Keratinocyte (primary cell): ENCODE data around the gene FAM110D. TPM values are rescaled to one million over a fixed set of nuclear protein-coding genes. Genes with fewer than 3 reads are reported as not detected.

Experiments used
- DNase-seq: peaks from one replicate; pipeline ENCODE4 v3.0.0-alpha.2; 2011; ENCODE audit warnings: low read depth, missing footprints, low spot score
- FAIRE-seq: peaks from 2 replicates; lab custom pipeline; 2011; peaks lifted over from hg19 to GRCh38; lab: Jason Lieb, UNC
- H2AFZ ChIP-seq: 2 replicates; pipeline ENCODE4 v1.6.0; 2012; ENCODE audit warnings: low read length, control low read depth, inconsistent platforms; ENCODE audit not compliant: control insufficient read depth
- H3K27ac ChIP-seq: 2 replicates; pipeline ENCODE4 v1.5.1; 2011; ENCODE audit warnings: low read length; ENCODE audit not compliant: control insufficient read depth, insufficient read depth
- H3K27me3 ChIP-seq: 3 replicates; pipeline ENCODE4 v1.6.0; 2011; ENCODE audit warnings: low read length; ENCODE audit not compliant: control insufficient read depth, insufficient read depth; ENCODE audit errors: extremely low read depth
- H3K36me3 ChIP-seq, 2 experiments: 2 replicates in 1 of 2; 3 replicates in 1 of 2; pipeline ENCODE4 v1.5.1; 2011; ENCODE audit warnings: low read length in 2 of 2, mild to moderate bottlenecking in 1 of 2; ENCODE audit not compliant: control insufficient read depth in 2 of 2, insufficient read depth in 2 of 2; ENCODE audit errors: extremely low read depth in 1 of 2
- H3K4me1 ChIP-seq: 3 replicates; pipeline ENCODE4 v1.5.1; 2011; ENCODE audit warnings: low read length; ENCODE audit not compliant: control insufficient read depth, insufficient read depth; ENCODE audit errors: extremely low read depth
- H3K4me2 ChIP-seq: 3 replicates; pipeline ENCODE4 v1.6.0; 2011; ENCODE audit warnings: low read depth, low read length; ENCODE audit not compliant: control insufficient read depth, insufficient read depth; ENCODE audit errors: extremely low read depth
- H3K4me3 ChIP-seq, 3 experiments: fragments of 200-600 bp in 1 of 3; sonication (generic) in 1 of 3; 2 replicates in 2 of 3; 3 replicates in 1 of 3; pipeline ENCODE4 v1.5.1; 2011 to 2016; ENCODE audit warnings: low read length in 3 of 3, mild to moderate bottlenecking in 3 of 3, control low read depth in 2 of 3, inconsistent platforms in 1 of 3, low read depth in 1 of 3, mixed read lengths in 1 of 3, mixed run types in 1 of 3, moderate library complexity in 1 of 3; ENCODE audit not compliant: control insufficient read depth in 2 of 3, insufficient read depth in 2 of 3; ENCODE audit errors: extremely low read depth in 1 of 3
- H3K79me2 ChIP-seq: 2 replicates; pipeline ENCODE4 v1.6.0; 2012; ENCODE audit warnings: low read length; ENCODE audit not compliant: control insufficient read depth, insufficient read depth
- H3K9ac ChIP-seq: 3 replicates; pipeline ENCODE4 v1.6.0; 2011; ENCODE audit warnings: low read length; ENCODE audit not compliant: control insufficient read depth, insufficient read depth; ENCODE audit errors: extremely low read depth
- H3K9me1 ChIP-seq: 3 replicates; pipeline ENCODE4 v1.6.0; 2011; ENCODE audit warnings: low read length; ENCODE audit not compliant: control insufficient read depth, insufficient read depth; ENCODE audit errors: extremely low read depth
- H3K9me3 ChIP-seq: 2 replicates; pipeline ENCODE4 v1.5.1; 2012; ENCODE audit warnings: low read depth, low read length; ENCODE audit not compliant: control insufficient read depth
- H4K20me1 ChIP-seq: 3 replicates; pipeline ENCODE4 v1.6.0; 2011; ENCODE audit warnings: low read length; ENCODE audit not compliant: control insufficient read depth, insufficient read depth; ENCODE audit errors: extremely low read depth
- CTCF ChIP-seq, 3 experiments: IDR thresholded peaks in 1 of 3; conservative IDR thresholded peaks in 1 of 3; optimal IDR thresholded peaks in 1 of 3; 2 replicates in 2 of 3; 3 replicates in 1 of 3; pipeline versions ENCODE3 to v1.5.1; 2011; ENCODE audit warnings: low read length in 3 of 3, mild to moderate bottlenecking in 3 of 3, moderate library complexity in 2 of 3, control low read depth in 1 of 3, inconsistent platforms in 1 of 3; ENCODE audit not compliant: insufficient read depth in 2 of 3; ENCODE audit errors: extremely low read depth in 1 of 3
- EZH2 ChIP-seq: IDR thresholded peaks from one replicate; pipeline ENCODE4 v1.6.1; 2012; ENCODE audit warnings: inconsistent platforms, mild to moderate bottlenecking, low read length, moderate library complexity
- dilution Hi-C: fragments of 300-500 bp; cut with MboI; formaldehyde crosslinking; loops from one replicate; pipeline ENCODE4 v1.7.0; 2020; ENCODE audit warnings: low sequenced_read_pairs; ENCODE audit not compliant: extremely low pct_ligation_motif_present
- polyA plus RNA-seq, 5 experiments: library from polyadenylated mRNA; depleted of rRNA in 3 of 5; stranded (reverse) in 3 of 5; stranded (forward) in 1 of 5; unstranded in 1 of 5; fragments of >200 nt; gene quantifications; 1 replicate in 1 of 5; 2 replicates in 3 of 5; 3 replicates in 1 of 5; pipeline versions ENCODE4 v1.2.1 to v1.2.3, GENCODE V29; 2011 to 2012; ENCODE audit warnings: missing spikeins in 2 of 5, low read depth in 1 of 5, low replicate concordance in 1 of 5

The FAM110D gene
- polyA plus RNA-seq, 1 donor (not counting 4 experiments of a cell fraction or from before 2014, with no cell fraction given) = not detected

- TF ChIP-seq CTCF (optimal IDR thresholded peaks at IDR 0.05 in 1 of 3, IDR thresholded peaks at IDR 0.05 in 1 of 3, conservative IDR thresholded peaks at IDR 0.05 in 1 of 3; ENCODE audit: extremely low read depth in 1 of 3, insufficient read depth in 2 of 3, low read length in 3 of 3) = no peak
- no peak for TF ChIP-seq EZH2
- H3K79me2 ChIP-seq = peaks cover 7% of the 10 kb centered on the region
- dilution Hi-C loops = no loop called here
- peaks cover 18% of the 10 kb centered on the region for H3K4me1 ChIP-seq
- H3K9me3 ChIP-seq = no peaks in the 10 kb centered on the region
- DNase-seq (no peak), FAIRE-seq (no peak)
- H4K20me1 ChIP-seq = no peaks in the 10 kb centered on the region
- peak overlapping the region; percentile 80 for H3K9ac ChIP-seq
- H2AFZ ChIP-seq = peak overlapping the region; percentile 85
- no peaks in the 10 kb centered on the region for H3K27me3 ChIP-seq
- peak overlapping the region; percentile 58 for H3K27ac ChIP-seq
- peak overlapping the region; percentile 71 to 99 (median 79) for H3K4me3 ChIP-seq
- no peaks in the 10 kb centered on the region for H3K9me1 ChIP-seq
- peaks cover 2 to 6% of the 10 kb centered on the region in 2 experiments for H3K36me3 ChIP-seq
- H3K4me2 ChIP-seq = peak overlapping the region; percentile 81
Observed at GRCh38 chr1:26110731-26111529, 47.9 kb upstream of the FAM110D start.

DNA sequence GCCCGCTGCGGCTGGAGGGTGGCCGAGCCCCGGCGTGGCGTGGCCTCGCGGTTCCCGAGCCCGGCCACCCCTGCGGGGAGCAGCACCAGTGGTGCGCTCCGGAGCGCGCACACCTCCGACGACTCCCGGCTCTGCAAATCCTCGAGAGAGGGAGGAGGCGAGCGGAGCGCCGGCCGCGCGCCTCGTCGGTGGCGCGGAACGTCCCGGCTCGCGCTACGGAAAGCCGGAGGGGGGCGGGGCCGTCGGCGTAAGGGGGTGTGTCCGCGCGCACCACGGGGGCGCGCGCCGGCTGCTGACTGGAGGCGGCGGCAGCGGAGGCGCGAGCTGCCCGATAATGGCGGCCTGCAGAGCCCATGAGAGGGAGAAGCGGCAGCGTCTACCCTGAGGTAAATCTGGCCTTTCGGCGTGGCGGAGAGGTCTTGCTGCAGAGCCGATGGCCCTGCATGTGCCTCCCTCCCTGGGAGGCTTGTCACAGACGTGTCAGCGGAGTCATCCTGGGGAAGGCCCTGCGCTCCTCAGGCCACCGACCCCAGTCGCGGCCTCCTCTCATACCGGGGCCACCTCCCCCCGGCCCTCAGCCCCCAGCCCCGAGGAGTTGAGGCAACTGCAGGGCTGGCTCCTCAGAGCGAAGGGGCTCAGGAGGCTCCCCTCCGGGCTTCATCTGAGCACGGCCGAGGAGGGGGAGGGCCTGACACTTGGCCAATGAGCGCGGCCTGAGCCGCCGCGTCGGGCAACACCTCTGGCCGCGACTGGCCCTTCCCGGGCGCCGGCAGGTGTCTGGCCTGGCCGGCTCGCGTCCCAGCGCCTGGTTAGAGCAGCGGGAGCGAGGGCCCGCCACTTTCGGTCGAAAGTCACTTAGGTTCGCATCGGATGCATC lies 47.1 kb upstream of the FAM110D start, which contains the start of gene PDIK1L:
PDIK1L (plus strand) TSS at position 295 of the 877 bp plus-strand sequence. CDS start 2,485 bp downstream, outside the sequence.
- TF ChIP-seq CTCF (optimal IDR thresholded peaks at IDR 0.05 in 1 of 3, IDR thresholded peaks at IDR 0.05 in 1 of 3, conservative IDR thresholded peaks at IDR 0.05 in 1 of 3; ENCODE audit: extremely low read depth in 1 of 3, insufficient read depth in 2 of 3, low read length in 3 of 3) (no peak), EZH2 (no peak)
- no peak for FAIRE-seq
- dilution Hi-C loops = no loop called here
- Histone ChIP-seq H3K9me3 (no peaks in the 10 kb centered on the region), H3K4me3 (peak within 1 kb of the TSS; percentile 90 to 99 (median 97)), H3K36me3 (peaks cover 2 to 6% of the 10 kb centered on the region in 2 experiments), H3K4me2 (peak within 1 kb of the TSS; percentile 93), H3K9me1 (no peaks in the 10 kb centered on the region), H3K9ac (peak within 1 kb of the TSS; percentile 86), H4K20me1 (no peaks in the 10 kb centered on the region), H3K79me2 (peaks cover 7% of the 10 kb centered on the region), H3K27me3 (no peaks in the 10 kb centered on the region), H2AFZ (peak within 1 kb of the TSS; percentile 99), H3K27ac (peak within 1 kb of the TSS; percentile 61), H3K4me1 (peaks cover 18% of the 10 kb centered on the region)
- no peak for DNase-seq
